Small intestine (tissue), 7 donors: Measurements from ENCODE around the gene MYOCOS. TPM values are rescaled to one million over a fixed set of nuclear protein-coding genes. Genes with fewer than 3 reads are reported as not detected.
A peak's percentile ranks its signal among the peaks of the same experiment; 100 is the strongest.

Source experiments
- DNase-seq, 2 donors: peaks; one replicate each; pipeline versions ENCODE4 v3.0.0 to v3.0.0-alpha.2; 2013
- FAIRE-seq: peaks from 2 replicates; lab custom pipeline; 2012; peaks lifted over from hg19 to GRCh38; lab: Jason Lieb, UNC
- H3K27ac ChIP-seq, 3 donors: one replicate each; pipeline ENCODE4 v1.5.1; 2013; ENCODE audit warnings: low read length in 2 of 3, mild to moderate bottlenecking in 2 of 3, control low read depth in 1 of 3, inconsistent platforms in 1 of 3, low read depth in 1 of 3, moderate library complexity in 1 of 3
- H3K27me3 ChIP-seq, 3 donors: one replicate each; pipeline ENCODE4 v1.6.1; 2013; ENCODE audit warnings: low read length in 3 of 3, inconsistent platforms in 1 of 3; ENCODE audit not compliant: control insufficient read depth in 3 of 3, insufficient read depth in 3 of 3
- H3K36me3 ChIP-seq, 3 donors: one replicate each; pipeline ENCODE4 v1.6.1; 2013; ENCODE audit warnings: low read length in 3 of 3, inconsistent platforms in 1 of 3, low read depth in 1 of 3, mild to moderate bottlenecking in 1 of 3, moderate library complexity in 1 of 3; ENCODE audit not compliant: control insufficient read depth in 3 of 3, insufficient read depth in 2 of 3
- H3K4me1 ChIP-seq, 3 donors: one replicate each; pipeline ENCODE4 v1.6.1; 2013; ENCODE audit warnings: low read length in 2 of 3, inconsistent platforms in 1 of 3, low read depth in 1 of 3, mild to moderate bottlenecking in 1 of 3, moderate library complexity in 1 of 3; ENCODE audit not compliant: control insufficient read depth in 3 of 3, insufficient read depth in 2 of 3
- H3K4me3 ChIP-seq, 3 donors: one replicate each; pipeline ENCODE4 v1.5.1; 2013; ENCODE audit warnings: low read length in 3 of 3, control low read depth in 1 of 3, inconsistent platforms in 1 of 3, low read depth in 1 of 3, mild to moderate bottlenecking in 1 of 3, moderate library complexity in 1 of 3
- H3K9me3 ChIP-seq, 2 donors: one replicate each; pipeline ENCODE4 v1.6.1; 2013; ENCODE audit warnings: low read depth in 1 of 2, low read length in 1 of 2; ENCODE audit not compliant: control insufficient read depth in 2 of 2, insufficient read depth in 1 of 2
- whole genome bisulfite sequencing, 3 donors: extraction: QIAGEN DNeasy Blood & Tissue Kit; methylation state at CpG; one replicate each; pipeline ENCODE4 v1.1.7; 2013; 5-methylcytosine and 5-hydroxymethylcytosine counted together
- polyA plus RNA-seq, 4 donors: library from polyadenylated mRNA; stranded (reverse) in 3 of 4; unstranded in 1 of 4; fragments of 200-250 nt in 3 of 4; fragments of 120-200 nt in 1 of 4; gene quantifications; one replicate each; pipeline versions ENCODE4 v1.2.1 to v1.2.3, GENCODE V29; 2013
- donor health status: healthy with polysubstance abuse.
- donor health status: control.
- donor health status: control.
- donor health status: Bipolar disorder and iron deficiency.
- donor health status: healthy.

The MYOCOS gene
- polyA plus RNA-seq, 4 donors, result not detected

- Histone ChIP-seq H3K4me3 (no peak overlapping the region), H3K4me1 (no peaks in the 10 kb centered on the region), H3K36me3 (no peaks in the 10 kb centered on the region), H3K9me3 (no peaks in the 10 kb centered on the region), H3K27ac (no peak overlapping the region), H3K27me3 (peaks cover 0 to under 1% (median 0%) of the 10 kb centered on the region in 3 donors)
- DNase-seq (no peak), FAIRE-seq (no peak)
- WGBS, 3 donors, result 88 to 92% (median 89%) methylated on average over 2 of the region's 2 CpGs
These were observed 6.2 kb downstream of the MYOCOS start for GRCh38 chr1:171628225-171628624.

GRCh38 chr1:171635661-171636060 lies 13.6 kb downstream of the MYOCOS start:
- Histone ChIP-seq H3K36me3 (no peaks in the 10 kb centered on the region), H3K27ac (no peak overlapping the region), H3K4me1 (no peaks in the 10 kb centered on the region), H3K9me3 (no peaks in the 10 kb centered on the region), H3K27me3 (no peaks in the 10 kb centered on the region), H3K4me3 (no peak overlapping the region)
- DNase-seq (no peak), FAIRE-seq (no peak)
- WGBS, 3 donors, result 73 to 88% (median 85%) methylated on average over 2 of the region's 2 CpGs

DNA sequence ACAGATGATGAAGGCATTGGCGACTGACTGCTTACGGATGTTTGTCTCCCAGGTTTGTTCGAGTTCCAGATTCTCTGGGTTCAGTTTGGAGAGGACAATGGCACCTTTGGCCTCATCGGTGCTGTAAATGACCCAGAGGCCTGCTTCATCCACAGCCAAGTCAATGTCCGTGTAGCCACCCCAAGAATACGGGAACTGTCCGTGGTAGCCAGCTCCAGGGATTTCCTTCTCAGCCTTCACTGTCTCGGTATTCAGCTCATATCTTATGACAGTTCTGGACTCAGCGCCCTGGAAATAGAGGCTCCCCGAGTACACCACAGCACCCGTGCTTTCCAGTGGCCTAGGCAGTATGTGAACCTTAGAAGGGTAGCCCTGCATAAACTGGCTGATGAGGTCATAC lies 14.1 kb downstream of the MYOCOS start:
- Histone ChIP-seq H3K4me3 (no peak overlapping the region), H3K36me3 (no peaks in the 10 kb centered on the region), H3K27me3 (no peaks in the 10 kb centered on the region), H3K9me3 (no peaks in the 10 kb centered on the region), H3K27ac (no peak overlapping the region), H3K4me1 (no peaks in the 10 kb centered on the region)
- WGBS, 3 donors, result 74 to 76% (median 75%) methylated on average over 11 of the region's 11 CpGs
- DNase-seq, result no peak
- FAIRE-seq, result no peak

DNA sequence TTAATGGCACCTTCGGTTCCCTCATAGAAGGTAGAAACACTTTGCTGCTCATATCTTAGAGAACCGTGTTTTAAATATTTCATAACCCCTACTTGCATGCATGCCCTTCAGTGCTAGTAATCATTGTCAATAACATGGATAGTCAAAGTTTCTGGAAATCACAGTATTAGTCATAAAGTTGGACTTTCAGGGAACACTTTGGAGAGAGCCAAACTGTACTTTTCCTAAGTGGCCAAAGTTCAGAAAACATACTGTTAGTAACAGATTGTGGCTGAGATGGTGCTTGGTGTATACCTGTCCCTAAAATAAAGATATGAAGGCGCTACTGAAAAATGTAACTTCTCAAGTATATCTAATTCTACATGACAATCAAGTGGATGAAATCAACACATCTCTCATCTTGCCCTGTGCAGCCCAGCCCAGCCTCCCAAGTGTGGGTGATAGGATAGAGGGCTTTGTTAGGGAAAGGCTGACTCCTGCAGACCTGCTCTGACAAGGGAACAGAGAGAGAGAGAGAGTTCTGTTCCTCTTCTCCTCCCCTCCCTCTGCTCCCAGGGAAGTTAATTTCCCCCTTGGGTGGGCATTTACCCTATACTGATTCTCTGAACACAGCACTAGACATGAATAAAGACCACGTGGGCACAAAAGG lies 16.0 kb downstream of the MYOCOS start:
- 51 to 68% (median 53%) methylated on average over 4 of the region's 4 CpGs for WGBS, 3 donors
- Histone ChIP-seq H3K4me1 (no peaks in the 10 kb centered on the region), H3K27ac (no peak overlapping the region), H3K36me3 (no peaks in the 10 kb centered on the region), H3K9me3 (no peaks in the 10 kb centered on the region), H3K27me3 (peaks cover 0 to 3% (median 0%) of the 10 kb centered on the region in 3 donors), H3K4me3 (no peak overlapping the region)
- FAIRE-seq (no peak), DNase-seq (peak in 1 of 2 donors; percentile 35)

GRCh38 chr1:171640225-171640624 lies 18.2 kb downstream of the MYOCOS start:
- Histone ChIP-seq H3K4me1 (no peaks in the 10 kb centered on the region), H3K9me3 (no peaks in the 10 kb centered on the region), H3K27ac (no peak overlapping the region), H3K36me3 (no peaks in the 10 kb centered on the region), H3K4me3 (no peak overlapping the region), H3K27me3 (peaks cover 0 to 3% (median 0%) of the 10 kb centered on the region in 3 donors)
- 89 to 100% (median 94%) methylated on average over 1 of the region's 1 CpG for WGBS, 3 donors
- DNase-seq (no peak), FAIRE-seq (no peak)

GRCh38 chr1:171641076-171641864 lies 19.2 kb downstream of the MYOCOS start:
- FAIRE-seq (no peak), DNase-seq (no peak)
- Histone ChIP-seq H3K4me1 (no peaks in the 10 kb centered on the region), H3K9me3 (no peaks in the 10 kb centered on the region), H3K27me3 (peaks cover 0 to 3% (median 0%) of the 10 kb centered on the region in 3 donors), H3K36me3 (no peaks in the 10 kb centered on the region), H3K27ac (no peak overlapping the region), H3K4me3 (no peak overlapping the region)
- WGBS, 3 donors, result 51 to 67% (median 61%) methylated on average over 10 of the region's 10 CpGs

DNA sequence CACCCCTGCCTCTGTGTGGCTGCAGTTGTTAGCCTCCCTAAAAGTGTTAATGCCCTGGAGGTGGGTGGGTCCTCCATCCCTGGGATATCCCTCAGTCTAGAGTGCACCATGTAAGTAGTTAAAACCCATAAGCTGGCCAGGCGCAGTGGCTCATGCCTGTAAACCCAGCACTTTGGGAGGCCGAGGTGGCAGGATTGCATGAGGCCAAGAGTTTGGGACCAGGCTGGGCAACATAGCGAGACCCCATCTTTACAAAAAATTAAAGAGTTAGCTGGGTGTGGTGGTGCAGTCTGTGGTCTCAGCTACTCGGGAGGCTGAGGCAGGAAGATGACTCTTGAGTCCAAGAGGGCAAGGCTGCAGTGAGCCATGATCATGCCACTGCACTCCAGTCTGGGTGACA lies 20.2 kb downstream of the MYOCOS start:
- peaks cover 0 to 3% (median 0%) of the 10 kb centered on the region in 3 donors for H3K27me3 ChIP-seq
- no peaks in the 10 kb centered on the region for H3K9me3 ChIP-seq
- 72 to 81% (median 77%) methylated on average over 4 of the region's 4 CpGs for WGBS, 3 donors
- DNase-seq (no peak), FAIRE-seq (no peak)
- no peak overlapping the region for H3K4me3 ChIP-seq
- no peak overlapping the region for H3K27ac ChIP-seq
- no peaks in the 10 kb centered on the region for H3K36me3 ChIP-seq
- no peaks in the 10 kb centered on the region for H3K4me1 ChIP-seq

DNA sequence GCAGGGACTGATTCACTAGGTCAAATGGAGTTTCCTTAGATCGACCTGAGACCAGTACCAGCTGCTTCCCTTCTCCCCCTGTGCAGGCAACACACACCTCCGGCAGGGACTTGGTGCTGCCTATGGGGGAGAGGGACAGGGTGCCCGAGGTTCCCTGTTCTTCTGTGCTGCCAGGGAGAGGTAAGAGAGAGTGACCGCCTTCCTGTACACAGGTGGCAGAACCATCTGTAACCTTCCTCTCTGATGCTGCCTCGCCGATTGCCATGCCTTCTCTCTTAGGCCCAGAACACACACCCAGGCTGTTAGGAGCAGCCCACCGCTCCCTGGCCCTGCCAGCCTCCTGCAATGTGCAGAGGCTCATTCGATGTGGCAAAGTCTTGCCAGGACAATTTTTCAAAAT lies 21.1 kb downstream of the MYOCOS start:
- Histone ChIP-seq H3K27me3 (peaks cover 0 to 3% (median 0%) of the 10 kb centered on the region in 3 donors), H3K36me3 (no peaks in the 10 kb centered on the region), H3K9me3 (no peaks in the 10 kb centered on the region), H3K4me1 (no peaks in the 10 kb centered on the region), H3K4me3 (no peak overlapping the region), H3K27ac (no peak overlapping the region)
- FAIRE-seq (no peak), DNase-seq (no peak)
- 80 to 88% (median 81%) methylated on average over 8 of the region's 8 CpGs for WGBS, 3 donors
